ENCODE data around the gene ARL6IP4.
A peak's percentile ranks its signal among the peaks of the same experiment; 100 is the strongest.

ARL6IP4 gene

DNA sequence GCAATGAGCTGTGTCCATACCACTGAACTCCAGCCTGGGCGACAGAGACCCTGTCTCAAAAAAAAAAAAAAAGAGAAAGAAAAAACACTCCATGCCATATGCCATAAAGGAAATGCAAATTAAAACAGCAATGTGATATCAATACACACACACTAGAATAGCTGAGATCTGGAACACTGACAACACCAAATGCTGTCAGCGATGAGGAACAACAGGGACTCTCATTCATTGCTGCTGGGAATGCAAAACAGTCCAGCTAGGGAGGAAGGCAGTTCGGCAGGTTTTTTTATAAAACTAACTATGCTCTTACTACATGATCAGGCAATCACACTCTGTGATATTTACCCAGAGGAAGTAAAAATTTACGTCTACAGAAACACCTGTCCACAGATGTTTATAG is 10.8 kb upstream of the ARL6IP4 start:
- 84 to 95% methylated on average over 3 to 4 of the region's 4 CpGs for WGBS, 2 experiments (ENCODE audit: insufficient coverage in 2 of 2)
- Histone ChIP-seq H3K9me3 (ENCODE audit: control insufficient read depth, low read length) (no peaks in the 10 kb centered on the region), H3K4me3 (ENCODE audit: extremely low read depth, insufficient read depth, low read length, poor library complexity, severe bottlenecking) (no peak overlapping the region), H3K36me3 (ENCODE audit: control insufficient read depth, insufficient read depth, low read length) (no peaks in the 10 kb centered on the region), H3K27ac (ENCODE audit: low read depth, low read length, severe bottlenecking) (no peak overlapping the region), H3K4me1 (ENCODE audit: control insufficient read depth, insufficient read depth, low read length, poor library complexity, severe bottlenecking) (peaks cover 7% of the 10 kb centered on the region)

DNA sequence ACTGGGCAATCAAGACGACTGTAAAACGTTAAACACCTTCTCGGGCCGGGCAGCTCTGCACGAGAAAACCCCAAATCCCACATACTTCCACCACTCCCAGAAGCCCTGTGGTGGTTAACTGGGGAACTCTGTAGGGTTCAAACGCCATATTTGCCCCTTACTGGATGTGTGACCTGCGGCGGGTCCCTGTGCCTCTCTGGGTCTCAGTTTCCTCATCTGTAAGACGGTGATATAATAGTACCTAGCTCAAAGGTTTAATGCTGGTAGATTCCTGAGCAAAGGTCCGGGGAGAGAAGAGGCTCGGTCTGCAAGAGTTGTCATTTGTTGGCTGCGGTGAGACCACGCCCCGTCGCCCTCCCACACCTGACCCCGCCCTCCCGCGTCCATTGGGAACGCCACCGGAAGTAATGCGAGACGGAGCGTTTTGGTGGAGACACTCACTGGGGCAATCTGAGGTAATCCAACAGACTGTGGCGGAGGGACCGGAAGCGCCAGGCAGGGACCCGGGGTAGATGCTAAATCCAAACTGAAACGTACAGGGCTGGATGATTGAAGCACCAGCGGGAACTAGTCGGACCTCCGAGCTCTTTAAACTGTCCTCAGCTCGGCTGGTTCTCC is 6.1 kb upstream of the ARL6IP4 start:
- H3K27ac ChIP-seq (ENCODE audit: low read depth, low read length, severe bottlenecking): peak overlapping the region; percentile 97
- peaks cover 15% of the 10 kb centered on the region for H3K4me1 ChIP-seq (ENCODE audit: control insufficient read depth, insufficient read depth, low read length, poor library complexity, severe bottlenecking)
- 0% methylated on average over 23 to 27 of the region's 32 CpGs for WGBS, 2 experiments (ENCODE audit: insufficient coverage in 2 of 2)
- H3K36me3 ChIP-seq (ENCODE audit: control insufficient read depth, insufficient read depth, low read length): peaks cover 27% of the 10 kb centered on the region
- no peaks in the 10 kb centered on the region for H3K9me3 ChIP-seq (ENCODE audit: control insufficient read depth, low read length)
- peak overlapping the region; percentile 97 for H3K4me3 ChIP-seq (ENCODE audit: extremely low read depth, insufficient read depth, low read length, poor library complexity, severe bottlenecking)

DNA sequence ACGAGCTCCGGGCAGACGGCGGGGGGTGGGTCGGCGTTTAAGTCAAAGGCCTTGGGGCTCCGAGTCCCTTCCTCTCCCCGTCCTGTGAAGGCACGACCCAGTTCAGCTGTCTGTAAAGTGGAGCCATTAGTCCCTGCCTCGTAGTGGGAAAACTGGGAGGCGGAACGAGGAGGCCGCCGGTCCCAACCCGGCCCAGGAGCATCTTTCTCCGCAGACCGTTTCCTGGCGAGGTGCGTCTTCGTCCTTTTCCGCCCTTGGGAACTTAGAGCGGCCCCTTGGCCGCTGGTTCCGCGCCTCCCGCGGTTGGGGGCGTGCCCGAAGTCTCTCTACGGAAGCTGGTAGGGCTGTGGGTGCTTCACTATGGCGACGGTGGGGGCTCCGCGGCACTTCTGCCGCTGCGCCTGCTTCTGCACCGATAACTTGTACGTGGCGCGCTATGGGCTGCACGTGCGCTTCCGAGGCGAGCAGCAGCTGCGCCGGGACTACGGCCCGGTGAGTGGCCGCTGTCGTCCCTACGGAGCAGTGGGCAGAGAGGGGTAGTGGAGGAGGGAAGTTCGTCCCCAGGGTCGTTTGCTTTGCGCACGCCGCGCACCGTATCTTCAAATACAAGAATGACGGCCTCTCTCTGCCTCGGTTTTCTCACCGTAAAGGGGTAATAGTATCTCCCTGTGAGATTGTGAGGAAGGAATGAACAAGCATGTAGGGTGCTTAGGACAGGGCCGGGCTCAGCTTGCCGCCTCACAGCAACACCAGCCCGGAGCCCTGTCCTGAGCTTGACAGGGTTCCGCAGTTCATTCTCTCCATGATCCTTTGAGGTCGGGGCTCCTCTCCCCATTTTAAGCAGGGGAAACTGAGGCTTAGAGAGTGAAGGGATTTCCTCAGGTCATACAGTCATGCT is 5.3 kb upstream of the ARL6IP4 start, which contains the start of gene OGFOD2:
TSS of gene OGFOD2 (plus strand) at position 353 of the 898 bp plus-strand sequence. CDS start at position 361, 8 bp downstream.
- peaks cover 27% of the 10 kb centered on the region for H3K36me3 ChIP-seq (ENCODE audit: control insufficient read depth, insufficient read depth, low read length)
- H3K4me1 ChIP-seq (ENCODE audit: control insufficient read depth, insufficient read depth, low read length, poor library complexity, severe bottlenecking): peaks cover 18% of the 10 kb centered on the region
- peak within 1 kb of the TSS; percentile 97 for H3K4me3 ChIP-seq (ENCODE audit: extremely low read depth, insufficient read depth, low read length, poor library complexity, severe bottlenecking)
- H3K27ac ChIP-seq (ENCODE audit: low read depth, low read length, severe bottlenecking): peak within 1 kb of the TSS; percentile 97
- H3K9me3 ChIP-seq (ENCODE audit: control insufficient read depth, low read length): no peaks in the 10 kb centered on the region
- 1% methylated on average over 55 to 59 of the region's 66 CpGs for WGBS, 2 experiments (ENCODE audit: insufficient coverage in 2 of 2)

DNA sequence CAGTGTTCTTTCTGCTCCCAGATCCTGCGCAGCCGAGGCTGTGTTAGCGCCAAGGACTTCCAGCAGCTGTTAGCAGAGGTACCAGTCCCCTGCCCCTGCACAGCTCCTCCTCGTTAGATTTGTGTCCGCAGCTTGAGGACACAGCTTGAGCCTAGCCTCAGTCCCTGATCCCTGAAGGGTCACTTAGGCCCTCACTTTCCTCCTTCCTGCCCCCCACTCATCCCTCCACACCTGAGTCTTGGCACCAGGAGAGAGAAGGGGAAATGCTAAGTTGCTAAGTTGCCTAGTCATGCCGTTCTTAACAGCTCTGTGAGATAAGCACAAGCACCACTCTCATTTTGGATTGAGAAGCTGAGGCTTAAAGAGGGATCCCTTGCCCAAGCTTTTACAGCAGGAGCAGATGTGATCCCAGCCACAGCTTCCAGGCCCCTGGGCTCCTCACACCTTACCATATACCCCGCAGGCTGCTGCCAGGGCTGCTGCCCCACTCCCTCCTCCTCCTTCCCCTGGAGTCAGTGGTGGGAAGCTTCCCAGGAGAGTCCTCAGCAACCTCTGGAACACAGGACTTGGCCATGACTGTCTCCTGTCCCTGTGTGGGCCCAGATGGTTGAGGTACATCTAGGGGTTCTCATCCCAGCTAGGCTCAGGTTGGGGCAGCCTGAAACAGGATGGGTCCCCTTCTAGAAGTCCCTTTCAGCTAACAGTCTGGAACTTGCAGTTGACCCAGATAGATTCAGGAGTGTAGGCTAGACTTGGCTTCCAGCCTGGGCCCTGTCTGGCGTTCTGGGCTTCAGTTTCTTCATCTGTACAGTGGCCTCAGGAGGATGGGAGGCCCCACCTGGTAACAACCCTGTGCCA is 4.5 kb upstream of the ARL6IP4 start:
- H3K27ac ChIP-seq (ENCODE audit: low read depth, low read length, severe bottlenecking): no peak overlapping the region
- H3K4me1 ChIP-seq (ENCODE audit: control insufficient read depth, insufficient read depth, low read length, poor library complexity, severe bottlenecking): peaks cover 18% of the 10 kb centered on the region
- H3K4me3 ChIP-seq (ENCODE audit: extremely low read depth, insufficient read depth, low read length, poor library complexity, severe bottlenecking): peak overlapping the region; percentile 97
- H3K36me3 ChIP-seq (ENCODE audit: control insufficient read depth, insufficient read depth, low read length): peaks cover 27% of the 10 kb centered on the region
- H3K9me3 ChIP-seq (ENCODE audit: control insufficient read depth, low read length): no peaks in the 10 kb centered on the region
- WGBS, 2 experiments (ENCODE audit: insufficient coverage in 2 of 2): 4 to 21% methylated on average over 5 to 7 of the region's 8 CpGs

DNA sequence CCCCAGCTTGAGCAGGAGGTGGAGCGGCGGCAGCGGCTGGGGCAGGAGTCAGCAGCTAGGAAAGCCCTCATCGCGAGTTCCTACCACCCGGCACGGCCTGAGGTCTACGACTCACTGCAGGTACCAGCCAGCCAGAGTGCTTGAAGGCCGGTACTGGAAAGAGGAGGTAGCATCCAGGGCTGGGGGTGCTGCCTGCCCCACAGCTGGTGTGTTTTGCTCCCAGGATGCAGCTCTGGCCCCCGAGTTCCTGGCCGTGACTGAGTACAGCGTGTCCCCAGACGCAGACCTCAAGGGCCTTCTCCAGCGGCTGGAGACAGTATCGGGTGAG is 3.9 kb upstream of the ARL6IP4 start:
- H3K9me3 ChIP-seq (ENCODE audit: control insufficient read depth, low read length): no peaks in the 10 kb centered on the region
- H3K4me3 ChIP-seq (ENCODE audit: extremely low read depth, insufficient read depth, low read length, poor library complexity, severe bottlenecking): no peak overlapping the region
- 96 to 97% methylated on average over 11 to 15 of the region's 15 CpGs for WGBS, 2 experiments (ENCODE audit: insufficient coverage in 2 of 2)
- peaks cover 19% of the 10 kb centered on the region for H3K4me1 ChIP-seq (ENCODE audit: control insufficient read depth, insufficient read depth, low read length, poor library complexity, severe bottlenecking)
- peaks cover 28% of the 10 kb centered on the region for H3K36me3 ChIP-seq (ENCODE audit: control insufficient read depth, insufficient read depth, low read length)
- H3K27ac ChIP-seq (ENCODE audit: low read depth, low read length, severe bottlenecking): no peak overlapping the region

DNA sequence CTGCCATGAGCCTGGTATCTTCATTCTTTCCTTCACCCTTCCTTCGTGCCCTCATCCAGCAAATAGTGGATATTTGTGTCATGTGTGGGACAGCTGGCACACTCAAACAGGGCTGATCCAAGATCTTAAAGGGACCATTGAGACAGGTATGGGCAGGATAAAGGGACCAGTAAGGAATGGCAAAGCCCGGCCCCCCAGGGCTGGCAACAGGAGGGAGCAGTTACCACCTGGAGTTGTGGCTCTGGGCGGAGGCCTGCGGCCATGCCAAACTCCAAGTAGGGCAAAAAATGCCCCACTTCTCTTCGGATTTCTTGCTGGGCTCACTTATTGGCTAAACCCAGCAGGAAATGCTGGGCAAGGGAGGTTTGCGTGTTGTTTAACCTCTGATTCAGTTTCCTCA is 3.3 kb upstream of the ARL6IP4 start:
- Histone ChIP-seq H3K4me3 (ENCODE audit: extremely low read depth, insufficient read depth, low read length, poor library complexity, severe bottlenecking) (no peak overlapping the region), H3K4me1 (ENCODE audit: control insufficient read depth, insufficient read depth, low read length, poor library complexity, severe bottlenecking) (peaks cover 25% of the 10 kb centered on the region), H3K9me3 (ENCODE audit: control insufficient read depth, low read length) (no peaks in the 10 kb centered on the region), H3K36me3 (ENCODE audit: control insufficient read depth, insufficient read depth, low read length) (peaks cover 33% of the 10 kb centered on the region), H3K27ac (ENCODE audit: low read depth, low read length, severe bottlenecking) (no peak overlapping the region)
- WGBS, 2 experiments (ENCODE audit: insufficient coverage in 2 of 2): 90 to 92% methylated on average over 5 of the region's 6 CpGs

DNA sequence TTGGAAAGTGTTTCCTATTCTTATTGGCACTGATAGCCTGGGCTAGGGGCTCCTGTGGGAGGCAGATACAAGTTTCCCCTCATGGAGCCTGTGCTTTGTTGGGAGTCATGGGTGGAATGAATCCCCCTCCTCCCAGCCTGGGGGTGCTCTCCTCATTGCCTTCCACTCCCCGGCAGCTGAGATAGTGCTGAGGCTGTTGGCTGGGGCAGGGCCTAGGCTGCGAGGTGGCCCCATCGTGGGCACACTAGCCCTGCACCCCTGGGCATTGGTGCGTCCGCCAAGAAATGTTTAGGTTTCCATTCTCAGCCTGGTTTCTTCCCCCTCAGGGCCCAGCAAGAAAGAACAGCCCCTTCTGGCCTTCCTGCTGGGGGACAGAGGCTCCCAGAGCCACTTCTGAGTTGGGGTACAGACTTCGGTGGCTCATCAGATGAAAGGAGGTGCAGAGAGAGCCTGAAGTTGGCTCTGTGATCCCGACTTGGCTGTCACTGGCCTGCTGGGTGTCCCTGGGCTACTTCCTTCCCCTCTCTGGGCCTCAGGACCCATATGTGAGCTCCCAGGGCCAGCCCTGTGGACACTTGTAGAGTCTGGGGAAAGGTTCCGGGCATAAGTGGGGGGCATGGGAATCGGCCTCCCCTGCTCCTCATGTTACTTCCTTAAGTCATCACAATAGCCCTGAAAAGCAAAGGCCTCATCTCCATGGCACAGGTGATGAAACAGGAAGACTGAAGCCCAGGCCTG is 2.7 kb upstream of the ARL6IP4 start:
- WGBS, 2 experiments (ENCODE audit: insufficient coverage in 2 of 2): 98 to 99% methylated on average over 5 to 6 of the region's 9 CpGs
- no peak overlapping the region for H3K27ac ChIP-seq (ENCODE audit: low read depth, low read length, severe bottlenecking)
- no peaks in the 10 kb centered on the region for H3K9me3 ChIP-seq (ENCODE audit: control insufficient read depth, low read length)
- H3K4me1 ChIP-seq (ENCODE audit: control insufficient read depth, insufficient read depth, low read length, poor library complexity, severe bottlenecking): peaks cover 32% of the 10 kb centered on the region
- no peak overlapping the region for H3K4me3 ChIP-seq (ENCODE audit: extremely low read depth, insufficient read depth, low read length, poor library complexity, severe bottlenecking)
- peaks cover 40% of the 10 kb centered on the region for H3K36me3 ChIP-seq (ENCODE audit: control insufficient read depth, insufficient read depth, low read length)

DNA sequence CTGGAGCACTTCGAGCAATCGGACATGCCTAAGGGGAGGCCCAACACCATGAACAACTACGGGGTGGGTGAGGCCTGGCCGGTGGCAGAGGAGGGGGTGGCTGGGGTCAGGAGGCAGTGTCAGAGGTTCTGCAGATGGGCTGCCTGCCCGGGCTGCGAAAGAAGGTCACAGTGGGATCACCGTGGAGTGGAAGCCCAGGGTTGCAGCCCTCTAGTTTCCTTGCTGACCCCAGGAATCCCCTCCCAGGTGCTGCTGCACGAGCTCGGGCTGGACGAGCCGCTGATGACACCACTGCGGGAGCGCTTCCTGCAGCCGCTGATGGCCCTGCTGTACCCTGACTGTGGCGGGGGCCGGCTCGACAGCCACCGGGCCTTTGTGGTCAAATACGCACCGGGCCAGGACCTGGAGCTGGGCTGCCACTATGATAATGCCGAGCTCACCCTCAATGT is 1.9 kb upstream of the ARL6IP4 start:
- WGBS, 2 experiments (ENCODE audit: insufficient coverage in 2 of 2): 89 to 95% methylated on average over 20 to 21 of the region's 21 CpGs
- H3K9me3 ChIP-seq (ENCODE audit: control insufficient read depth, low read length): no peaks in the 10 kb centered on the region
- H3K36me3 ChIP-seq (ENCODE audit: control insufficient read depth, insufficient read depth, low read length): peaks cover 40% of the 10 kb centered on the region
- H3K4me1 ChIP-seq (ENCODE audit: control insufficient read depth, insufficient read depth, low read length, poor library complexity, severe bottlenecking): peaks cover 36% of the 10 kb centered on the region
- no peak overlapping the region for H3K27ac ChIP-seq (ENCODE audit: low read depth, low read length, severe bottlenecking)
- H3K4me3 ChIP-seq (ENCODE audit: extremely low read depth, insufficient read depth, low read length, poor library complexity, severe bottlenecking): no peak overlapping the region

DNA sequence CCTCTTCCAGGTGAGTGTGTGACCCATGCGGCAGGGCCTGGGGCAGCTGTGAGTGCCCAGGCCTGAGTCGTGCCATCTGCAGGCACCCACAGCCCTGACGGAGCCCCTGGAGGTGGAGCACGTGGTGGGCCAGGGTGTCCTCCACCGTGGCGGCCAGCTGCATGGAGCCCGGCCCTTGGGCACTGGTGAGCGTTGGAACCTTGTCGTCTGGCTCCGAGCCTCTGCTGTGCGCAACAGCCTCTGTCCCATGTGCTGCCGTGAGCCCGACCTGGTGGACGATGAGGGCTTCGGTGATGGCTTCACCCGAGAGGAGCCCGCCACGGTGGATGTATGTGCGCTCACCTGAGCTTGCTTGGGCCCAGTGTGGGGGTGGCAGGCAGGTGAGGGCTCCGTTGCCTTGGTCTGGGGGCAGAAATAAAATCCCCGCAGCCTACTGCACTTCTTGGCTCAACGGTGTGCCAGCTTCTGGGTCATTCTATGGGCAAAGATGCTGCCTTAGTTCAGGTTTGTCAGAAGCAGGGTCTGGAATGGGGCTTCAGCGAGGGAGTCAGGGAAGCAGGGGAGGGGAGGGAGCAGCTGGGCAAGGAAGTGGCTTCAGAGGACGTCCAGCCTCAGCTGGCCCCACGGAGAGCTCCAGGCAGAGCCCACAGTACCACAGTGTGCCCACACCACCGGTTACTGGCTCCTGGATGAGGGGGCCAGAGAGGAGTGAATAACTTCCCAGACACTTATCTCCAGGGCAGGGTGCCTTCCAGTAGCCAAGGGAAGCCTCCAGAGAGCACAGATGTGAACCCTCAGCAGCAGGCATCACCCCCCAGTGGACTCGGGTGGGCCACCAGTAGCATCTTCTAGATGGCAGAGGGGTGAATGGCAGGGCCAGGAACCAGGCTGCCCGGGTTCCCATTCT is 1.2 kb upstream of the ARL6IP4 start:
- Histone ChIP-seq H3K4me1 (ENCODE audit: control insufficient read depth, insufficient read depth, low read length, poor library complexity, severe bottlenecking) (peaks cover 44% of the 10 kb centered on the region), H3K4me3 (ENCODE audit: extremely low read depth, insufficient read depth, low read length, poor library complexity, severe bottlenecking) (peak overlapping the region; percentile 86), H3K27ac (ENCODE audit: low read depth, low read length, severe bottlenecking) (peak overlapping the region; percentile 90), H3K9me3 (ENCODE audit: control insufficient read depth, low read length) (no peaks in the 10 kb centered on the region), H3K36me3 (ENCODE audit: control insufficient read depth, insufficient read depth, low read length) (peaks cover 46% of the 10 kb centered on the region)
- 83 to 88% methylated on average over 26 to 27 of the region's 28 CpGs for WGBS, 2 experiments (ENCODE audit: insufficient coverage in 2 of 2)

Measured in mesodermal cell (in vitro differentiated cells).